ENCODE measurements around the gene ASTN2. TPM values are rescaled to one million over a fixed set of nuclear protein-coding genes. Genes with fewer than 3 reads are reported as not detected.

Gene ASTN2
- total RNA-seq, 2 donors from 2014 or later, result 113 to 153 TPM

- H3K27ac ChIP-seq, result no peak overlapping the region
- H3K4me1 ChIP-seq (replicated peaks), result no peaks in the 10 kb centered on the region
- no peaks in the 10 kb centered on the region for H3K36me3 ChIP-seq
- intact Hi-C loops (cut with DNase I), result no loop called here
- H3K4me3 ChIP-seq, result no peak overlapping the region
- TF ChIP-seq CTCF (IDR thresholded peaks at IDR 0.05) (no peak), POLR2A (IDR thresholded peaks at IDR 0.05) (no peak), POLR2AphosphoS5 (IDR thresholded peaks at IDR 0.05) (no peak)
- no peak for DNase-seq (ENCODE audit: low spot score)
- no peaks in the 10 kb centered on the region for H3K27me3 ChIP-seq (replicated peaks; ENCODE audit: insufficient read depth)
- WGBS, result 78% methylated on average over 7 of the region's 7 CpGs
- H3K9me3 ChIP-seq, result no peaks in the 10 kb centered on the region
Measured at GRCh38 chr9:117184173-117184572, 230.7 kb downstream of the ASTN2 start.

GRCh38 chr9:117182046-117182445 is 232.8 kb downstream of the ASTN2 start:
- Histone ChIP-seq H3K27me3 (replicated peaks; ENCODE audit: insufficient read depth) (no peaks in the 10 kb centered on the region), H3K36me3 (no peaks in the 10 kb centered on the region), H3K4me1 (replicated peaks) (no peaks in the 10 kb centered on the region), H3K27ac (no peak overlapping the region), H3K4me3 (no peak overlapping the region), H3K9me3 (no peaks in the 10 kb centered on the region)
- DNase-seq (ENCODE audit: low spot score), result no peak
- TF ChIP-seq POLR2A (IDR thresholded peaks at IDR 0.05) (no peak), POLR2AphosphoS5 (IDR thresholded peaks at IDR 0.05) (no peak), CTCF (IDR thresholded peaks at IDR 0.05) (no peak)
- 79% methylated on average over 2 of the region's 2 CpGs for WGBS
- intact Hi-C loops (cut with DNase I), result no loop called here

- Histone ChIP-seq H3K9me3 (no peaks in the 10 kb centered on the region), H3K4me3 (no peak overlapping the region), H3K36me3 (no peaks in the 10 kb centered on the region), H3K4me1 (replicated peaks) (no peaks in the 10 kb centered on the region), H3K27ac (no peak overlapping the region), H3K27me3 (replicated peaks; ENCODE audit: insufficient read depth) (no peaks in the 10 kb centered on the region)
- TF ChIP-seq CTCF (IDR thresholded peaks at IDR 0.05) (no peak), POLR2A (IDR thresholded peaks at IDR 0.05) (no peak), POLR2AphosphoS5 (IDR thresholded peaks at IDR 0.05) (no peak)
- 100% methylated on average over 2 of the region's 2 CpGs for WGBS
- intact Hi-C loops (cut with DNase I), result no loop called here
- DNase-seq (ENCODE audit: low spot score), result no peak
Measured at GRCh38 chr9:117180896-117181445, 233.9 kb downstream of the ASTN2 start.

- WGBS, result 85% methylated on average over 5 of the region's 5 CpGs
- Histone ChIP-seq H3K4me3 (no peak overlapping the region), H3K27ac (no peak overlapping the region), H3K27me3 (replicated peaks; ENCODE audit: insufficient read depth) (no peaks in the 10 kb centered on the region), H3K36me3 (no peaks in the 10 kb centered on the region), H3K9me3 (no peaks in the 10 kb centered on the region), H3K4me1 (replicated peaks) (no peaks in the 10 kb centered on the region)
- TF ChIP-seq CTCF (IDR thresholded peaks at IDR 0.05) (no peak), POLR2A (IDR thresholded peaks at IDR 0.05) (no peak), POLR2AphosphoS5 (IDR thresholded peaks at IDR 0.05) (no peak)
- no peak for DNase-seq (ENCODE audit: low spot score)
- intact Hi-C loops (cut with DNase I), result no loop called here
Measured at GRCh38 chr9:117178596-117179375, 236.1 kb downstream of the ASTN2 start.

- WGBS, result 98% methylated on average over 2 of the region's 2 CpGs
- Histone ChIP-seq H3K4me1 (replicated peaks) (no peaks in the 10 kb centered on the region), H3K36me3 (no peaks in the 10 kb centered on the region), H3K27me3 (replicated peaks; ENCODE audit: insufficient read depth) (no peaks in the 10 kb centered on the region), H3K27ac (no peak overlapping the region), H3K4me3 (no peak overlapping the region), H3K9me3 (no peaks in the 10 kb centered on the region)
- TF ChIP-seq CTCF (IDR thresholded peaks at IDR 0.05) (no peak), POLR2A (IDR thresholded peaks at IDR 0.05) (no peak), POLR2AphosphoS5 (IDR thresholded peaks at IDR 0.05) (no peak)
- DNase-seq (ENCODE audit: low spot score), result no peak
- intact Hi-C loops (cut with DNase I), result no loop called here
Measured at GRCh38 chr9:117170567-117170966, 244.3 kb downstream of the ASTN2 start.

Measured in prostate gland (tissue), 2 donors.